Measurements from ENCODE around the gene IPCEF1. TPM values are rescaled to one million over a fixed set of nuclear protein-coding genes. Genes with fewer than 3 reads are reported as not detected.

Gene IPCEF1
- total RNA-seq, 1 experiment from 2014 or later, result not detected

GRCh38 chr6:154285826-154286225, 70.8 kb downstream of the IPCEF1 start:
- Mint-ChIP-seq H3K27ac (ENCODE audit: low read depth, unreplicated experiment) (no peak overlapping the region), H3K4me3 (ENCODE audit: unreplicated experiment) (no peak overlapping the region), H3K27me3 (ENCODE audit: insufficient read depth, unreplicated experiment) (no peaks in the 10 kb centered on the region), H3K4me1 (ENCODE audit: insufficient read depth, unreplicated experiment) (no peaks in the 10 kb centered on the region), H3K9me3 (ENCODE audit: unreplicated experiment) (peaks cover 7% of the 10 kb centered on the region), H3K36me3 (ENCODE audit: insufficient read depth, unreplicated experiment) (no peaks in the 10 kb centered on the region)
- TF ChIP-seq CTCF (IDR thresholded peaks at IDR 0.05; ENCODE audit: unreplicated experiment), result no peak
- POLR2A ChIA-PET, result no interaction called here
- no TSS peak for BruUV-seq (replicated peaks)
- CTCF ChIA-PET, result interaction anchor here (1.3 kb wide), 1 partner anchor 128 kb away, joined by 5 read pairs; no protein-coding TSS in a partner anchor
- intact Hi-C loops (cut with micrococcal nuclease), result no loop called here
- DNase-seq (ENCODE audit: unreplicated experiment), result no peak

- CTCF ChIA-PET, result interaction anchor here (1.0 to 1.5 kb wide), 3 partner anchors 8 to 130 kb away, joined by 4 to 5 read pairs (median 5); no protein-coding TSS in a partner anchor
- POLR2A ChIA-PET, result no interaction called here
- H3K4me1 Mint-ChIP-seq (ENCODE audit: insufficient read depth, unreplicated experiment), result no peaks in the 10 kb centered on the region
- H3K4me3 Mint-ChIP-seq (ENCODE audit: unreplicated experiment), result no peak overlapping the region
- no peak for DNase-seq (ENCODE audit: unreplicated experiment)
- no peak for TF ChIP-seq CTCF (IDR thresholded peaks at IDR 0.05; ENCODE audit: unreplicated experiment)
- peaks cover 7% of the 10 kb centered on the region for H3K9me3 Mint-ChIP-seq (ENCODE audit: unreplicated experiment)
- no peak overlapping the region for H3K27ac Mint-ChIP-seq (ENCODE audit: low read depth, unreplicated experiment)
- intact Hi-C loops (cut with micrococcal nuclease), result no loop called here
- no TSS peak for BruUV-seq (replicated peaks)
- no peaks in the 10 kb centered on the region for H3K27me3 Mint-ChIP-seq (ENCODE audit: insufficient read depth, unreplicated experiment)
- H3K36me3 Mint-ChIP-seq (ENCODE audit: insufficient read depth, unreplicated experiment), result no peaks in the 10 kb centered on the region
These were observed 72.2 kb downstream of the IPCEF1 start for GRCh38 chr6:154284313-154284853.

GRCh38 chr6:154280521-154280920, 76.1 kb downstream of the IPCEF1 start:
- H3K36me3 Mint-ChIP-seq (ENCODE audit: insufficient read depth, unreplicated experiment), result no peaks in the 10 kb centered on the region
- no peak for TF ChIP-seq CTCF (IDR thresholded peaks at IDR 0.05; ENCODE audit: unreplicated experiment)
- H3K9me3 Mint-ChIP-seq (ENCODE audit: unreplicated experiment), result no peaks in the 10 kb centered on the region
- H3K4me1 Mint-ChIP-seq (ENCODE audit: insufficient read depth, unreplicated experiment), result peaks cover 6% of the 10 kb centered on the region
- intact Hi-C loops (cut with micrococcal nuclease), result no loop called here
- POLR2A ChIA-PET, result no interaction called here
- H3K27me3 Mint-ChIP-seq (ENCODE audit: insufficient read depth, unreplicated experiment), result no peaks in the 10 kb centered on the region
- no peak overlapping the region for H3K27ac Mint-ChIP-seq (ENCODE audit: low read depth, unreplicated experiment)
- CTCF ChIA-PET, result interaction anchor here (0.6 to 1.8 kb wide), 3 partner anchors 12 to 608 kb away, joined by 4 read pairs; no protein-coding TSS in a partner anchor
- no TSS peak for BruUV-seq (replicated peaks)
- H3K4me3 Mint-ChIP-seq (ENCODE audit: unreplicated experiment), result no peak overlapping the region
- no peak for DNase-seq (ENCODE audit: unreplicated experiment)

GRCh38 chr6:154277629-154278017, 79.0 kb downstream of the IPCEF1 start:
- peaks cover 6% of the 10 kb centered on the region for H3K4me1 Mint-ChIP-seq (ENCODE audit: insufficient read depth, unreplicated experiment)
- no TSS peak for BruUV-seq (replicated peaks)
- intact Hi-C loops (cut with micrococcal nuclease), result loop anchor here (1.0 to 10.0 kb wide), 4 partner anchors 123 to 1045 kb away; no protein-coding TSS in a partner anchor
- peak overlapping the region; percentile 44 for H3K4me3 Mint-ChIP-seq (ENCODE audit: unreplicated experiment)
- no peak for TF ChIP-seq CTCF (IDR thresholded peaks at IDR 0.05; ENCODE audit: unreplicated experiment)
- CTCF ChIA-PET, result interaction anchor here (0.5 to 8.4 kb wide), 14 partner anchors 7 to 378 kb away, joined by 3 to 160 read pairs (median 5); no protein-coding TSS in a partner anchor
- no peaks in the 10 kb centered on the region for H3K36me3 Mint-ChIP-seq (ENCODE audit: insufficient read depth, unreplicated experiment)
- H3K9me3 Mint-ChIP-seq (ENCODE audit: unreplicated experiment), result no peaks in the 10 kb centered on the region
- DNase-seq (ENCODE audit: unreplicated experiment), result no peak
- POLR2A ChIA-PET, result interaction anchor here (0.6 to 2.1 kb wide), 4 partner anchors 33 to 125 kb away, joined by 3 to 8 read pairs (median 4); no protein-coding TSS in a partner anchor
- no peaks in the 10 kb centered on the region for H3K27me3 Mint-ChIP-seq (ENCODE audit: insufficient read depth, unreplicated experiment)
- no peak overlapping the region for H3K27ac Mint-ChIP-seq (ENCODE audit: low read depth, unreplicated experiment)
